ENCODE data around the gene PIP5KL1.

- TF ChIP-seq POLR2AphosphoS5 (IDR thresholded peaks at IDR 0.05; ENCODE audit: insufficient read depth, low read depth, low read length) (no peak), EZH2 (IDR thresholded peaks at IDR 0.05; ENCODE audit: borderline replicate concordance, low read depth, low read length, severe bottlenecking) (no peak), GATA2 (IDR thresholded peaks at IDR 0.05; ENCODE audit: insufficient read depth, insufficient read length, low read depth, low read length) (no peak)
Measured at GRCh38 chr9:127924736-127925444, 5.7 kb downstream of the PIP5KL1 start.

Data from endothelial cell of umbilical vein (primary cell).